ENCODE measurements around the gene OR10R2.
"Not testable (repeated sequence)": the region's sequence is repeated elsewhere in the genome, so short reads cannot be mapped to it uniquely, and the experiment has no call there.

Gene OR10R2, protein sequence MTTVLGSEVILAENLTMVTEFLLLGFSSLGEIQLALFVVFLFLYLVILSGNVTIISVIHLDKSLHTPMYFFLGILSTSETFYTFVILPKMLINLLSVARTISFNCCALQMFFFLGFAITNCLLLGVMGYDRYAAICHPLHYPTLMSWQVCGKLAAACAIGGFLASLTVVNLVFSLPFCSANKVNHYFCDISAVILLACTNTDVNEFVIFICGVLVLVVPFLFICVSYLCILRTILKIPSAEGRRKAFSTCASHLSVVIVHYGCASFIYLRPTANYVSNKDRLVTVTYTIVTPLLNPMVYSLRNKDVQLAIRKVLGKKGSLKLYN

DNA sequence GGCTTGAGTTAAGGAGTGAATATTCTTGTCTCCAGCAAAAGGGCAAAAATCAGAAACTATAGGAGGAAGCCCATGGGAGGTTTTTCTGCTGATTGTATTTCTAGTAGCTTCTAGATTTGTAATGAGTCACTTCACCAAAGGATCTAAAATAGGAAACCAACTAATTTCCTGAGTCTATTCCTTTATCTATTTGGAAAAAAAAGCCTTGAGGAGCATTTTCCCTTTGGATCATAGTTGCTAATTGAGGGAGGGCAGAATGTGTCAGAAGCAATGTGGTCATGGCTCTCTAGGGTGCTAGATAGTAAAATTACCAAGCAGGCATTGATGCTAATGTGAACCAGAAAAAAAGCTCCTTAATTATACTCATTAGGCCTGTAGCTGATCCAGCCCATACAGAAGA is at the start of gene OR10R2:
TSS of gene OR10R2 (plus strand) at position 301 of the 400 bp plus-strand sequence. CDS start 106 bp downstream, outside the sequence.
- DNase-seq = no peak

DNA sequence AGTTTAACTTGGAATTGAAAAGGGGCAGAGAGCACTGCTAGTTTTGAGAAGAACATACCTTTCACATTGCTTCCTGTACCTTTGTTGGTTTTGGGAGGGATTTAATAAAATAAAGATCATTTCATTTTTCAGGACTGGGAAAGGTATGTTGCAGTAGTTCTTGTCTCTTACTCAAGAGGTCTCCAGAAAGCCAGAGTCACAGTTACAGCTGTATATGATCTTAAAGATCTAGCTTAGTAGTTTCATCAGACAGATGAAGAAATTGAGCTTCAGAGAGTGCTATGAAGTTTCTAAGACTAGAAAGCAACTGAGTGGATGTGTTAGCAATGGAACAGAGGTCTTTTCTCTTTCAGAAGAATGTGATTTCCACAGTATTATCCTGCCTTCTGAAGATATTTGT is 47.0 kb upstream of the OR10R2 start:
- no peak for DNase-seq

DNA sequence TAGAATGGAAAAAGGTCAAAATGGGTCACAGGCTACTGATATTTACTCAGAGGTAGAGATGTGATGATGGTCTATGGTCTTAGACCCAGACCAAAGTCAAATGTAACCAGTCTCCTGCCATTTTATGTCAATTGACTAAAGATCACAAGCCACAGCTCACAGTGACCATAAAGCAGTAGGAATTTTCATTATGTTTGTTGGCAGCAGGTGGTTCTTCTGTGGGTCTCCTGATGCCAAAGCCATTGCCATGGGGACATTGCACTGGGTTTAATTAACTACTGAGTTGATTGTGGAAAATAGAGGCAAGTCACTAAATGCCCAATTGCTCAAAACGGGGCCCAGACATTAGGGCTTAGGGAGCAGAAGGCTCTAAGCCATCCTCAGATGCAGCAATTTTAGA is 45.9 kb upstream of the OR10R2 start, which contains the start of gene OR10K2:
TSS of gene OR10K2 (minus strand) at position 101 of the 400 bp plus-strand sequence. CDS start 5,371 bp downstream, outside the sequence.
- no peak for DNase-seq

DNA sequence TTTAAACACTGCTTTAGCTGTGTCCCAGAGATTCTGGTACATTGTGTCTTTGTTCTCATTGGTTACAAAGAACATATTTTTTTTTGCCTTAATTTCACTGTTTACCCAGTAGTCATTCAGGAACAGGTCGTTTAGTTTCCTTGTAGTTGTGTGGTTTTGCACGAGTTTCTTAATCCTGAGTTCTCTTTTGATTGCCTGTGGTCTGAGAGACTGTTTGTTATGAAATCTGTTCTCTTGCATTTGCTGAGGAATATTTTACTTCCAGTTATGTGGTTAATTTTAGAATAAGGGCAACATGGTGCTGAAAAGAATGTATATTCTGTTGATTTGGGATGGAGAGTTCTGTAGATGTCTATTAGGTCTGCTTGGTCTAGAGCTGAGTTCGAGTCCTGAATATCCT is 41.9 kb upstream of the OR10R2 start:
- not testable (repeated sequence) for DNase-seq

DNA sequence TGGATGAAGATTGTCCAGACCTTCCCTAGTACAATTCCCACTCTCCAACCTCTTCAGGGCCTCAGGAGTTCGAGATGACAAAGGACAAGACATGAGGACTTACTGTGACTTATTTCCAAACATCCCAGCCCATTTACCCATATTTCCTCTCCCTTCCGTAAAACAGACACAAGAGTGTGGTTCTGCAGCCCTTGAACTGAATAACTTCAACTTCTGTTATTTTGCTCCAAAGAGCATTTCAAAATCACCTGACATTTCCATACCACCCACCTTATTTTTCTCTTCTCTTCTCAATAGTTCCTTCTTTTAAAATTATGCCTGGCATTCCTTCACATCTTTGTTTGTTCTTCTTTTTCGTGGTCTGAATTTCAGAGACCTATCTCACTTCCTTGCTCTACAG is 37.3 kb upstream of the OR10R2 start:
- no peak for DNase-seq

DNA sequence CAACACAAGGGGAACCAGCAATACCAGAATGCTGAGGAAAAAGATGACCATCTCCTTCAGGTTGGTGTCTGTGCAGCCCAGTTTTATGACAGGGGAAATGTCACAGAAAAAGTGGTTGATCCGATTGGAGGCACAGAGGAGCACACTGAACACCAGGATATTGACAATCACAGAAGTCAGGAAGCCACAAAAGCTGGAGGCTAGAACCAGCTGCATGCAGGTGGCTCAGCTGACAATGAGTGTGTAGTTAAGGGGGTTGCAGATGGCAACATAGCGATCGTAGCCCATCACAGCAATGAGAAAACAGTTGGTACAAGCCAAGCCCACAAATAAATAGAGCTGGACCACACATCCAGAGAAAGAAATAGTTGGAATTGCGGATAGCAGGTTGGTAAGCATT is 26.6 kb upstream of the OR10R2 start:
- no peak for DNase-seq

DNA sequence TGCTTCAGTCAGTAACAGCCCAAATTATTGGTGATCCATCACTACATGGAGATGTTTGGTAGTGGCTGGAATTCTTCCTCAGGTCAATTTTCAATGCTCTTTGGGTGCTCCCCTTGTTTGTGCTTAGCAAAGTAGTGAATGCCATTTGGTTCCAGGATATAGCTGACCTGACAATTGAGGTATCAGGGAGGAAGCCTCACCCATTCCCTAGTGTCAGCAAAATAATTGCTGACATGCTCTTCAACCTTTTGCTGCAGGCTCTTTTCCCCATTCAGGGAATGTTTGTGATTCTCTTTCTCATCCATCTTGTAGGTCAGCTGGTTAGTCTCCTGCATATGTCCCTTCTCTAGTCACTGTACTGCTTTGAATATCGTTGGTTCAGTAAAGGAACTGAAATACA is 17.5 kb upstream of the OR10R2 start:
- no peak for DNase-seq

DNA sequence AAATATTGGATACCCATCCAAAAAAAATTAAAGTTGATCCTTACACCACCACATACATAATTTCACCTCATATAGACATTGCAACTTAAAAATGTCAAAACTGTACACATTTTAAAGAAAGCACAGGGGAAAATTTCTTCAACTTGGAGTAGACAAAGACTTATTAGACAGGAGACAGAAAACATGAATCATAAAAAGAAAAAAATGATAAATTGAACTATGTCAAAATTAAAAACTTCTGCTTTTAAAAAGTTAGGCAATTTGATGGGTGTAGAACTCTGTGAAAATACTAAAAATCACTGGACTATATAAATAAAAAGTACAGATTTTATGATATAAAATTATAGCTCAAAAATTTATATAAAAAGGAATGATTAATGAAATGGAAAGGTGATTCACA is 14.8 kb upstream of the OR10R2 start:
- no peak for DNase-seq

DNA sequence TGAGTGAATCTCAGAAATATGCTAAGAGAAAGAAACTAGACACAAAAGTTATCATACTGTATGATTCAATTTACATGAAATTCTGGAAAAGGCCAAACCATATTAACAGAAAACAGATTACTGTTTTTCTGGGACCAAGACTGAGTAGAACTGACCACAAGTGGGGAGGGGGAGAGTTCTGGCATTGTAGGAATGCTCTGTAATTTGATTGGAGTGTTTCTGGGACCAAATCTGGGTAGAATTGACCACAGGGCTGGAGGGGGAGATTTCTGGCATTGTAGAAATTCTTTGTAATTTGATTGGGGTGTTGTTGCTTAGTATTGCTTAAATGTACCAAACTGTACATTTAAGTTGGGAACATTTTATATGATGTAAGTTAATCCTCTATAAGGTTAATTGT is 13.8 kb upstream of the OR10R2 start:
- DNase-seq = peak; percentile 78

DNA sequence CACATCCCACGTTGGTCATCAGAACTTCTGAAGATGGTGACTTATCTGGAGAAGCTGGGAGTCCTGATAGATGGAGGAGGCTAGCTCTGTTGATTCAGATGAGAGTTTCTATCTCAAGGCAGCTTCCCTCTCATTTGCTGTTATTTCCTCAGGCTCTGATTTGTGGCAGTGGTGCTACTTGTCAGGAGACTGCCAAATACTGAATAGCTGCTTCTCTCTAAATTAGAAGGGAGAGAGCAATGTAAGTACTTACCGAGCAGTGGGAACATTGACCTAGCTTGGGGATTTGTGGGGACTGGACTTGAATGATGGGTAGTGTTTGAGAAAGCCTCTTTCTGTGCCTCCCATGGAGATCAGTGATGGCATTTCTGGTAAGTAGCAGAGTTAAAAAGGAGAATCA is 10.5 kb upstream of the OR10R2 start, which contains the start of gene OR10K1:
TSS of gene OR10K1 (plus strand) at position 301 of the 400 bp plus-strand sequence. CDS start 3,728 bp downstream, outside the sequence.
- no peak for DNase-seq

DNA sequence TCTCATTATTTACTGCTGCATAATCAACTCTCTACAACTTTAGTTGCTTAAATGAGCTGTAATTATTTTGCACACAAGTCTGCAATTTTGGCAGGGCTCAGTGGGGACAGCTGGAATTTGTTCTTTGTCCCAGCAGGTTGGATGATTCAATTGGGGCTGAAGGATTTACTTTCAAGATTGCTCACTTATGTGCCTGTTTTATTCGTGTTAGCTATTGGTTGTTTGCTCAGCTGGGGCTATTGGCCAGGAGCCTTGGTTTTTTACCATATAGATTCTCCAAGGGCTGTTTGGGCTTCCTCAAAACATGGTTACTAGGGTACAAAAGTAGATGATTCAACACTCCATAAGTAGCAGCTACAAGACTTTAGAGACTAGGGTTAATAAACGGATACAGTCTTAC is 13.4 kb downstream of the OR10R2 start:
- DNase-seq = no peak

DNA sequence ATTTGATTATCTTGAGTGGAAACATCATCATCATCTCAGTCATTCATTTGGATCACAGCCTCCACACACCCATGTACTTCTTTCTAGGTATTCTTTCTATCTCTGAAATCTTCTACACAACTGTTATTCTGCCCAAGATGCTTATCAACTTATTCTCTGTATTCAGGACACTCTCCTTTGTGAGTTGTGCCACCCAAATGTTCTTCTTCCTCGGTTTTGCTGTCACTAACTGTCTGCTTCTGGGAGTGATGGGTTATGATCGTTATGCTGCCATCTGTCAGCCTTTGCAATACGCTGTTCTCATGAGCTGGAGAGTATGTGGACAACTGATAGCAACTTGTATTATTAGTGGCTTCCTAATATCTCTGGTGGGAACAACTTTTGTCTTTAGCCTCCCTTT is 19.3 kb downstream of the OR10R2 start:
- DNase-seq = no peak

DNA sequence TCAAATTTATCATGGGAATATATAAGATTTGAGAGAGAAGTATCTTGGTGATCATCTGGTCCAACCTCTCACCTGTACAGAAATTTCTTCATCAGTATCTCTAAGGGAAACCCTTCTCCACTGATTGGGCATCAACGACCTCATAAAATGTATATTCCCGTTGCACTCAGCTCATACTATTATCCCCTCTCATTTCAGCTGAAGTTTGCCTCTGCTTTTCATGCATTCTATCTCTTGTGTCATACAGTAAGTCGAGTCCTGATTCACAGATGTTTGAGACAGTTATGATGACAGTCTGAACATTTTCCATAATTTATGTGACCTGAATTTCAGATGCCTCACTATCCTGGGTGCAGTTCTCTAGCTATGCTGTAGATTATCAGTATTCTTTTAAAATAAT is 21.0 kb downstream of the OR10R2 start:
- no peak for DNase-seq

DNA sequence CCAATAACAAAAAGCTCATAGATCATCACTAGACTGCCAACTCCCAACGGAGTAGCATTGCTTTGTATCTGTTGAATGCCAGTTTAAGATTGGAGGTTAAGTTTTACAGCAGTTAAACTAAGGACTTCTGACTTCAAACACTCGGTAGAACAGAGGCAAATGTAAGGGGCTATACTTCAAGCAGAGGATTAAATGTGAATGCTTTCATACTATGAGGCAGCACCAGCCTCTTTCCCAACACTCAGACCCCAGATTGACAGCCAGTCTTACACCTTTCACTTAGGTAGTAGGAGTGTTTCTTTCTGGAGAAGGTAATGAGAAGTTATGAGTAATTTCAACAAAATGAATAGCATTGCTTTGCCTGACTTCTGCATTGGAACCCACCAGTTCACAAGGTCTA is 22.8 kb downstream of the OR10R2 start:
- DNase-seq = no peak

DNA sequence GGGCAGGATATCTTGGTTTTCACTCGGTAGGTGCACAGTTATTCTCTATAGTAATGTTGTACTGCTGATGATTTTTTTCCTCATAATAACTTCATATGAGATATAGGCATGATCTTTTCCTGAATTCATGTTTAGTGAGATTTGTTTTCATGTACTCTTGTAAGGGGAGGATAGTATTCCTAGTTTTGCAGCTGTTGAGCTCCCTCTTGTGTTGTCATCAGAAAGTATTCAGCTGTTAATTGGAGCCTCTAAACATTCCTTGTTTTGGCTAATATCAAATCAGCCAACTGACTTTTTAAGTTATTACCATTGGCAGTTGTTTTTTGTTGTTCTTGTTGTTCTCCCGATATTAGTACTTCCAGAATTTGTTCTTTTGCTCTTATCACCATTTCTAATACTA is 24.4 kb downstream of the OR10R2 start:
- DNase-seq = no peak

DNA sequence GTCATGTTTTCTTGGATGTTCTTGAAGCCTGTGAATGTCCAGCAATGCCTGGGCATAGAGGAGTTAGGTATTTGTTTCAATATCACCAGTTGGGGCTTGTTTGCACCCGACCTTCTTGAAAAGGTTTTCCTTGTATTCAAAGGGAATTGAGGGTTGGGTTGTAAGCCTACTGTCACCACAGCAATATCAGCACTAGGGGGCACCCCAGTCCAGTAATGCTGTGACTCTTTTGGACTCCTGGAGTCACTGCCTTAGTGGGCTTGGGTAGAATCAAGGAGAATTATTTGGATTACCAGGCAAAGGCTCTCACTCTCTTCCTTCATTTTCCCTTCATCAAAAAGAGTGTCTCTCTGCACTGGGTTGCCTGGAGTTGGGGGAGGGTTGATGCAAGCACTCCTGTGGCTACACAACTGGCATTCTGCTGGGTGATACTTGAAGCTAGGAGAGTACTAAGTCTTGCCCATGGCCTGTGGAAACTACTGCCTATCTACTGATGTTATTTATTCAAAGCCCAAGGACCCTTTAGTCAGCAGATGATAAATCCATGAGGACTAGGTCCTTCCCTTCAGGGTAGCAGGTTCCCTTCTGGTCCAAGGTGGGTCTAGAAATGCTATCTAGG is 34.5 kb downstream of the OR10R2 start:
- DNase-seq = peak; percentile 82

DNA sequence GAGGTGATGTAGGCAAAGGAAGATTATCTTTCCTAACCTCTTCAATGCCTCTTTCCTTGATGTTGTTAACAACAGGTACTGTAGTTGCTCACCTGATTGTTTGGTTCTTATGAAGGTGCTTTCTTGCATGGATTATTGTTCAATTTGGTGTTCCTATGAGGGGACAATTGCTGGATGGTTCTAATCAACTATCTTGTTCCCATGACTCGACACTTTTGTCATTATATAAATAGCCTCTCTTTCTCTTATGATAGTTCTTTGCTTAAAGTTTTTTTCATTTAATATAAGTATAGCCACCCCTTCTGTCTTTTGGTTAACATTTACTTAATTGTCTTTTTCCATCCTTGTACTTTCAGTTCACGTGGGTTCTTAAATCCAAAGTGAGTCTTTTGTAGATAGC is 35.5 kb downstream of the OR10R2 start:
- no peak for DNase-seq

DNA sequence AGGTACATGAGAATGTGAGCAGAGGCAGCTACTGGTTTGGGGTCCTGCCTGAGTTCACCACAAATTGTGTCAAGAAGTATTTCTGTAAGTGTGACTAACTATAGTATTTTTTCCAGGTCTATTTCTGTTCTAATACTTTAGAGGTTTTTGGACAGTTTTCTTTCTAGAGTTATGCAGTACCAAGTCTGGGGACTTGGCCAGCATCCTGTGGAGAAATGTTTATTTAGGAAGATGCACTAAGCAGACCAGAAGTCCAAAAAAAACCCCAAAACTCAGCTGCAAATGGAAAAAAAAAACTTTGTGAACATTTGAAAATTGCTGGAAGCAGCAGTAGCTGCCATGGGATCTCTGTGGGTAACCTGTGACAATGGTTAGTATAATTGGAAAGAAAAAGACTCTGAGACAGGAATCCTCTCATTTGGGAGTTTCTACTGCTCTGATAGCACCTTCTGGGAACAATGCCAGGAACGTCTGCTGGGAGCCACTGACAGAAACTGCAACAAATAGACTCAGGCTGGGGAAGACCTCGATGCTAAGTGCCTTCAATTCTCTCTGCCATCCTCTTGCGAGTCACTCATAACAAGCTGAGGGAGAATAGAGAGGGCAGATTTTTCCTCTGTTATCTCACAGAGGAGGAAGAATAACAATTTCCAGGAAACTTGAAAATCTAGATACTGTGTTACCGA is 37.6 kb downstream of the OR10R2 start:
- DNase-seq = no peak

DNA sequence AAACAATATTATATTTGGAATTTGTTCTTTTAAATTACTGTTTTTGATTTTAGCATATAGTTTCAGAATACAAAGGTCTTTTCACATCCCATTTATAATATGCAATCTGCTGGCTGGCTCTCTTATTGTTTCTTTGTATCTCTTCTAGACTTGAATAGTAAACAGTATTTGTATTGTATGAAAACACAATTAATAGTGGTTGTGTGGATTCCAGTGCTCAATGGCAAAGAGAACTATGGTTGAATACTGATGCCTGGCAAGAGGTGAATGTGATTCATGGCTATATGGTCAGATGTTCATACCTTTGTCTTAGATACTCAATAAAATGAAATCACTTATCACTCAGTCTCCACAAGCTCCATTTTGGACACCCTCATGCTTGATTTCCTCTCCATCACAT is 44.9 kb downstream of the OR10R2 start:
- DNase-seq = no peak

DNA sequence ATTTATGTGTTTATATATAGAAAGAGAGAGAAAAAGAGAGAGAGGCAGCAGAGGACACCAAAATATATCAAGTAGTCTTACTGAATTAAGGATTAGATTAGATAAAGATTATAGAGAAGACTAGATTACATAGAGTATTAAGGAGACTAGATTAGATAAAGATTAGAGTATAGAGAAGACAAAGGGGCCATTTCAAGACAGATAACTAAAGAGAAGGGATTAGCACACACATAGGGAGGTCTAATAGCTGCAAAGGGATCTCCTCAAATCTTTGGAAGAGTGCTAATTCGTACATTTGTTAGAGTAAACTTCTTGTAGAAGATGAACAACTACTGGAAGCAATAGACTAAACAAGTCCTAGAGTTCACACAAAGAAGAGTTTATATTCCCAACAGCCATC is 48.0 kb downstream of the OR10R2 start:
- DNase-seq = no peak

DNA sequence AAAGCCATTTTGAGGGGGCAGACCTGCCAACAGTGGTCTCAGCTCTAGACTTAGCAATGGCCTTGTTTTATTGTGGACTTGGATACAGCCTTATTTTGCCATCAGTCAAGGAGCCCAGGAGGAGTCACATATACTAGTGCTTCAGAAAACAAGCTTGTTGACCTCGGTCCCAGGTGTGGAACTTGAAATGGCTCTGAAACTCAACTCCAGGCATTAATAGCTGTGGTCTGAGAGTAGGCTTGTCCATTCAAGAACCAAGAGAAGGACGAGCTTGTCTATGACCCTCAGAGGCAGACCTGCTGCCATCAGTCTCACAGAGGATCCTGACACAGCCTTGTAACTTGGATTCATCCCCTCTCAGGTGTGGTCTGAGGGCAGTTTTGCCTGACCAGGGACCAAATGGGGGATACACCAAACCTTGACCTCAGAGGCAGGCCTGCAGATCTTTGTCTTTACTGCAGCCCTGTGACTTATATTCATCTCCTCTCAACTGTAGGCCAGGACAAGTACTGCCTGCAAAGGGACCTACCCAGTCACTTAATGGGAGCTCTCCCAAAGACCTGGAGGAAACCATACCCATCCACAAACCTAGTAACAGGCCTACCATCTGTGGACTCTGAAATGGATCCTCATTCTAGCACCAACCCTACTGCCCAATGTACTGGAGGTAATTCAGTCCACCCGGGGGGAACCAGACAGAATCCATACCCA is 49.1 kb downstream of the OR10R2 start:
- no peak for DNase-seq

DNA sequence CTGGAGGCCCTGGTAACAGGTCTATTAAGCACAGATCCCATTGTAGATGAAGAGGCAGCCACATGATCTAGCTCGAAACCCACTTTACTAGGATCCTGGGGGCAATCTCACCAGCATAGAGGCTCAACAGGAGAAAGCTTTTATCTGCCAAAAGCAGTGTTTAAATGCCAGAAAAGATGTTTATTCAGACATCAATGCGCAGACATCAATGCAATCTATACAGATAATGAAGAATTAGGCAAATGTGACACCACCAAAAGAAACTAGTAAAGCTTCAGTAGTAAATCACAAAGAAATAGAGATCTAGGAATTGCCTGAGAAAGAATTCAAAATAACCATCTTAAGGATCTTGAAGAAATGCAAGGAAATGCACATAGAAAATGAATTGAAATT is 49.6 kb downstream of the OR10R2 start:
- DNase-seq = no peak

DNA sequence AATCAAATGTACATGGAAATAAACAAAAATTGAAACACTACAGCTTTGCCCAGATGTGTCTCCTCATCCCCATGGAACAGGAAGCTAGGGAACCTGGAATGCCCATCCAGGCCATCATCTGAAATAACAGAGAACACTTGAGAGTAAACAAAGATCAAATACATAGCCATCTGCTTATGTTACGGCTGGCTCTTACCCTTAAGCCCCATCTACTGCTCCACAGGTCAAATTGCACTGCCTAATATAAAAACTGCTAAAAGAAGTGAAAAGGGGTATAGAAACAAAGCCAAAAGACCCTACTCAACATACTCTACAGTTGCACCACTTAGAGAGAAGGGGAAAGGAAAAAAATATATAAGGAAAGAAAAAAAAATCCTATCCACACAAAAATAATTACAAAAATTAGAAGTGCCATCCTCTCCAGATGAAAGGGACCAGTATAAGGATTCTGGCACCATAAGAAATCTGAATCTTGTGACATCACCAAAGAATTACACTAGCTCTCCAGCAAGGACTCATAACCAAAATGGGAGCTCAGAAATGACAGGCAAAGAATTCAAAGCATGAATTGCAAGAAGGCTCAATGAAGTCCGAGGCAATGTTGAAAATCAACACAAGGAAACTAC is 55.3 kb downstream of the OR10R2 start:
- DNase-seq = no peak

Measured in islet precursor cell (in vitro differentiated cells).